K562 (cell line): ENCODE data around the gene B4GALNT4. TPM values are rescaled to one million over a fixed set of nuclear protein-coding genes. Genes with fewer than 3 reads are reported as not detected.

Experiments
- ATAC-seq: fragments of 200-7000 bp; cut with Tn5 transposase; 3 replicates; pipeline ENCODE4 v1.9.1; 2020; ENCODE audit warnings: moderate library complexity
- BruUV-seq: library from RNA; stranded (reverse); fragments of 400-500 nt; replicated peaks from 2 replicates; lab custom pipeline; 2021; lab: Mats Ljungman, UMichigan
- CTCF ChIA-PET: fragments of 300-600 bp; formaldehyde crosslinking; extraction: SDS; loops from one replicate; lab custom pipeline; 2021; ENCODE audit warnings: low intra/inter-chr PET ratio; lab: Yijun Ruan, JAX
- POLR2A ChIA-PET: fragments of 300-600, 350-650 bp; sonication (Branson Sonifier 250); formaldehyde crosslinking; extraction: SDS; loops from one replicate; lab custom pipeline; 2021; ENCODE audit warnings: antibody characterized with exemption, inconsistent platforms; lab: Yijun Ruan, JAX
- DNase-seq, 4 experiments: peaks; one replicate each; pipeline versions ENCODE4 v3.0.0 to v3.0.0-alpha.2; 2011 to 2018; ENCODE audit warnings: low spot score in 3 of 4, mixed read lengths in 3 of 4; ENCODE audit errors: extremely low read depth in 1 of 4
- FAIRE-seq: peaks from 2 replicates; lab custom pipeline; 2011; peaks lifted over from hg19 to GRCh38; lab: Jason Lieb, UNC
- H2AFZ ChIP-seq: 2 replicates; pipeline ENCODE4 v1.6.0; 2011; ENCODE audit warnings: low read depth, low read length, control low read depth, inconsistent platforms
- H3K27ac ChIP-seq: fragments of 200-600 bp; 3 replicates; pipeline ENCODE4 v1.8.0; 2011; ENCODE audit warnings: low read depth, mild to moderate bottlenecking, control low read depth, inconsistent platforms, low read length, moderate library complexity, mixed read lengths; ENCODE audit errors: extremely low read depth
- H3K27me3 ChIP-seq, 2 experiments: fragments of 300-600 bp in 1 of 2; 2 replicates in 1 of 2; 3 replicates in 1 of 2; pipeline versions ENCODE4 v1.6.0 to v1.8.0; 2011; ENCODE audit warnings: inconsistent platforms in 2 of 2, low read length in 2 of 2, mild to moderate bottlenecking in 1 of 2, mixed read lengths in 1 of 2, moderate library complexity in 1 of 2; ENCODE audit not compliant: control insufficient read depth in 2 of 2, insufficient read depth in 2 of 2
- H3K36me3 ChIP-seq: fragments of 300-600 bp; 3 replicates; pipeline ENCODE4 v1.8.0; 2011; ENCODE audit warnings: mild to moderate bottlenecking, low read length, inconsistent platforms; ENCODE audit not compliant: control insufficient read depth, insufficient read depth
- H3K4me1 ChIP-seq, 2 experiments: fragments of 200-600 bp in 1 of 2; replicated peaks in 1 of 2; 2 replicates in 1 of 2; 3 replicates in 1 of 2; pipeline versions ENCODE4 v1.5.1 to v1.8.0; 2011; ENCODE audit warnings: inconsistent platforms in 2 of 2, low read length in 2 of 2, mild to moderate bottlenecking in 1 of 2, mixed read lengths in 1 of 2, moderate library complexity in 1 of 2; ENCODE audit not compliant: control insufficient read depth in 2 of 2, insufficient read depth in 2 of 2
- H3K4me2 ChIP-seq: 2 replicates; pipeline ENCODE4 v1.6.1; 2011; ENCODE audit warnings: low read length, control low read depth, inconsistent platforms, mixed read lengths; ENCODE audit not compliant: insufficient read depth
- H3K4me3 ChIP-seq: fragments of 200-600 bp; sonication (generic), shearing (Covaris generic); 2 replicates; pipeline ENCODE4 v1.5.1; 2016; ENCODE audit warnings: control low read depth, inconsistent platforms
- H3K79me2 ChIP-seq: fragments of 200-600 bp; 3 replicates; pipeline ENCODE4 v1.8.0; 2011; ENCODE audit warnings: low read length, inconsistent platforms; ENCODE audit not compliant: control insufficient read depth, insufficient read depth
- H3K9ac ChIP-seq, 2 experiments: 2 replicates each; pipeline versions ENCODE4 v1.6.0 to v1.6.1; 2011; ENCODE audit warnings: low read depth in 2 of 2, low read length in 2 of 2, control low read depth in 1 of 2, inconsistent platforms in 1 of 2, mild to moderate bottlenecking in 1 of 2, mixed read lengths in 1 of 2; ENCODE audit not compliant: insufficient read depth in 1 of 2
- H3K9me1 ChIP-seq: one replicate; pipeline ENCODE4 v1.6.0; 2011; ENCODE audit warnings: inconsistent platforms, mild to moderate bottlenecking, low read length, moderate library complexity; ENCODE audit not compliant: control insufficient read depth, insufficient read depth
- H3K9me3 ChIP-seq: replicated peaks from 2 replicates; pipeline ENCODE4 v1.5.1; 2011; ENCODE audit warnings: low read depth, low read length, inconsistent platforms; ENCODE audit not compliant: control insufficient read depth, insufficient read depth
- H4K20me1 ChIP-seq: replicated peaks from 2 replicates; pipeline ENCODE4 v1.6.1; 2011; ENCODE audit warnings: low read length, inconsistent platforms, mixed read lengths; ENCODE audit not compliant: control insufficient read depth, insufficient read depth
- CREM ChIP-seq: IDR thresholded peaks from 2 replicates; pipeline ENCODE4 v1.6.1; 2014; ENCODE audit warnings: antibody characterized with exemption, low read depth
- NFIC ChIP-seq: fragments of 450-650 bp; IDR thresholded peaks from 2 replicates; pipeline ENCODE4 v1.6.1; 2017; ENCODE audit warnings: mild to moderate bottlenecking, inconsistent platforms
- PCBP1 ChIP-seq: fragments of 200-400 bp; formaldehyde crosslinking; IDR thresholded peaks from 2 replicates; pipeline ENCODE4 v1.6.1; 2018; ENCODE audit warnings: mild to moderate bottlenecking, low read depth, low read length; ENCODE audit not compliant: poor library complexity, severe bottlenecking
- RBFOX2 ChIP-seq: fragments of 200-400 bp; formaldehyde crosslinking; IDR thresholded peaks from 2 replicates; pipeline ENCODE4 v1.6.1; 2017; ENCODE audit warnings: low read depth, mild to moderate bottlenecking, low read length, moderate library complexity
- ZNF740 ChIP-seq, 3 experiments: fragments of 200-800 bp in 1 of 3; sonication (Bioruptor generic) in 1 of 3; sonication (generic) in 1 of 3; formaldehyde crosslinking in 1 of 3; IDR thresholded peaks; 2 replicates each; pipeline versions ENCODE4 v1.6.1 to v1.8.0; 2016 to 2022; ENCODE audit warnings: mild to moderate bottlenecking in 2 of 3, missing compliant biosample characterization in 2 of 3, missing genetic modification characterization in 2 of 3, missing genetic modification reagents in 1 of 3
- WGBS: fragments of 100-300 bp; shearing (Covaris generic); methylation state at CpG from one replicate; pipeline ENCODE4 v1.1.6; 2016; ENCODE audit warnings: low coverage, mixed read lengths; ENCODE audit not compliant: insufficient coverage; ENCODE audit errors: missing lambda C conversion rate; 5-methylcytosine and 5-hydroxymethylcytosine counted together
- in situ Hi-C: fragments of 300-500 bp; cut with MboI; formaldehyde crosslinking; loops from 4 replicates; pipeline ENCODE4 v1.15.0; 2018; ENCODE audit warnings: inconsistent platforms, mixed read lengths
- intact Hi-C: fragments of 100-400 bp; cut with micrococcal nuclease; formaldehyde crosslinking; loops from 2 replicates; pipeline ENCODE4 v1.14.2; 2022
- polyA plus RNA-seq, 8 experiments: library from polyadenylated mRNA; depleted of rRNA in 4 of 8; stranded (reverse) in 5 of 8; unstranded in 3 of 8; fragments of >200 nt; fragmentation: Nextera tagmentation in 2 of 8; fragmentation: Illumina TruSeq in 1 of 8; extraction: Ambion mirVana in 2 of 8; extraction: Trizol in 1 of 8; gene quantifications; 2 replicates each; pipeline versions ENCODE4 v1.2.1 to v1.2.3, GENCODE V29; 2011 to 2014; ENCODE audit warnings: inconsistent platforms in 1 of 8, missing spikeins in 1 of 8
- total RNA-seq, 7 experiments: library from RNA; depleted of rRNA in 6 of 7; stranded (reverse); fragments of >200 nt in 6 of 7; fragmentation: Illumina TruSeq in 2 of 7; extraction: Trizol in 2 of 7; gene quantifications; 2 replicates each; pipeline versions ENCODE4 v1.2.1 to v1.2.3, GENCODE V29; 2011 to 2021; ENCODE audit warnings: low replicate concordance in 1 of 7

B4GALNT4 gene
- total and polyA plus RNA-seq, 9 of the 15 experiments (the other 6 are each of a cell fraction or from before 2014, with no cell fraction given): 0.20 to 37.1 (median 10.8) TPM; not detected in 1

GRCh38 chr11:372809-373715 is 3.8 kb downstream of the B4GALNT4 start:
- Histone ChIP-seq H3K4me1 (peaks cover 7 to 48% of the 10 kb centered on the region in 2 experiments; a peak in 4 of 5 replicates), H3K79me2 (peaks cover 10% of the 10 kb centered on the region), H3K36me3 (peaks cover 35% of the 10 kb centered on the region; the same call in 2 of the 3 replicates), H2AFZ (no peak overlapping the region), H3K4me2 (no peak overlapping the region), H3K27me3 (no peaks in the 10 kb centered on the region), H3K4me3 (no peak overlapping the region)
- no peak for DNase-seq
- 91% methylated on average over 28 of the region's 41 CpGs for WGBS
- intact Hi-C loops: no loop called here
- ATAC-seq: no peak
- in situ Hi-C loops: no loop called here
- ChIA-PET CTCF (no interaction called here), POLR2A (interaction anchor here (1.0 kb wide), 1 partner anchor 166 kb away, joined by 3 read pairs; the partner anchor contains the start of genes BET1L and RIC8A)
- no TSS peak for BruUV-seq
- TF ChIP-seq RBFOX2 (peak; percentile 23; the same call in 1 of the 2 replicates), PCBP1 (peak; percentile 13), NFIC (no peak), CREM (no peak), ZNF740 (CRISPR knock-in tag; IDR thresholded peaks at IDR 0.05) (0 out of 2 replicates have a peak, but pooled peaks have one; percentile 19), ZNF740 (tag; IDR thresholded peaks at IDR 0.05) (no peak)
- TF ChIP-seq, all 486 proteins: peak for 3
- Histone ChIP-seq H3K27ac (no peak overlapping the region), H3K9me1 (no peaks in the 10 kb centered on the region), H4K20me1 (no peaks in the 10 kb centered on the region), H3K9ac (no peak overlapping the region), H3K9me3 (no peaks in the 10 kb centered on the region; the same call in none of the 2 replicates)
- no peak for FAIRE-seq
